Body of pancreas (tissue), 4 donors: ENCODE results near the gene ARSA. TPM values are rescaled to one million over a fixed set of nuclear protein-coding genes. Genes with fewer than 3 reads are reported as not detected.

ENCODE experiments used
- ATAC-seq: fragments of 150-250 bp; one replicate; pipeline ENCODE4 v1.9.1; 2016
- DNase-seq, 4 donors: peaks; one replicate each; pipeline ENCODE4 v3.0.0-alpha.2; 2019
- H3K27ac ChIP-seq, 4 donors: fragments of 200-600 bp; sonication (generic); 1 replicate in 3 of 4; 2 replicates in 1 of 4; pipeline versions ENCODE4 v1.5.1 to v1.6.1; 2016 to 2019; ENCODE audit warnings: mild to moderate bottlenecking in 1 of 4, mixed read lengths in 1 of 4, moderate library complexity in 1 of 4
- H3K27me3 ChIP-seq, 2 donors: fragments of 200-600 bp; sonication (generic); one replicate each; pipeline ENCODE4 v1.6.0; 2016; ENCODE audit warnings: mild to moderate bottlenecking in 1 of 2
- H3K36me3 ChIP-seq, 2 donors: fragments of 200-600 bp; sonication (generic); replicated peaks in 1 of 2; 2 replicates each; pipeline ENCODE4 v1.5.1; 2016; ENCODE audit warnings: low read depth in 2 of 2; ENCODE audit not compliant: insufficient read depth in 1 of 2
- H3K4me1 ChIP-seq: fragments of 200-600 bp; sonication (generic); one replicate; pipeline ENCODE4 v1.6.0; 2016
- H3K4me3 ChIP-seq, 2 donors: fragments of 200-600 bp; sonication (generic); 1 replicate in 1 of 2; 2 replicates in 1 of 2; pipeline ENCODE4 v1.5.1; 2016 to 2019
- H3K9me3 ChIP-seq, 3 donors: fragments of 200-600 bp; sonication (generic); 1 replicate in 2 of 3; 2 replicates in 1 of 3; pipeline ENCODE4 v1.5.1; 2016
- POLR2A ChIP-seq, 3 donors: fragments of 450-650 bp; IDR thresholded peaks; one replicate each; pipeline ENCODE4 v1.6.1; 2016; ENCODE audit warnings: antibody characterized with exemption in 3 of 3, mild to moderate bottlenecking in 2 of 3
- WGBS, 2 donors: methylation state at CpG; one replicate each; pipeline ENCODE4 v1.1.5; 2017; 5-methylcytosine and 5-hydroxymethylcytosine counted together
- intact Hi-C: fragments of 100-400 bp; cut with DNase I; formaldehyde crosslinking; loops from one replicate; pipeline ENCODE4 v1.15.1; 2023
- total RNA-seq, 2 donors: library from RNA; depleted of rRNA; stranded (reverse); fragments of >200 nt; gene quantifications; one replicate each; pipeline ENCODE4 v1.1.0, GENCODE V29; 2016
- TF ChIP-seq, protein P1 (sequence below), 7 experiments: fragments of 450-650 bp in 4 of 7; fragments of 200-600 bp in 3 of 7; sonication (generic) in 3 of 7; IDR thresholded peaks; one replicate each; pipeline ENCODE4 v1.5.1; 2016 to 2019; ENCODE audit warnings: antibody characterized with exemption in 7 of 7

Gene ARSA
- total RNA-seq, 2 donors from 2014 or later, result 47.0 to 84.7 TPM

- 89 to 97% methylated on average over 6 to 8 of the region's 8 CpGs for WGBS, 2 donors
- Histone ChIP-seq H3K36me3 (no peaks in the 10 kb centered on the region), H3K27ac (no peak overlapping the region), H3K27me3 (no peaks in the 10 kb centered on the region), H3K4me3 (no peak overlapping the region), H3K9me3 (no peaks in the 10 kb centered on the region), H3K4me1 (peaks cover 19% of the 10 kb centered on the region)
- TF ChIP-seq POLR2A (IDR thresholded peaks at IDR 0.05), result no peak
- TF ChIP-seq, protein P1, sequence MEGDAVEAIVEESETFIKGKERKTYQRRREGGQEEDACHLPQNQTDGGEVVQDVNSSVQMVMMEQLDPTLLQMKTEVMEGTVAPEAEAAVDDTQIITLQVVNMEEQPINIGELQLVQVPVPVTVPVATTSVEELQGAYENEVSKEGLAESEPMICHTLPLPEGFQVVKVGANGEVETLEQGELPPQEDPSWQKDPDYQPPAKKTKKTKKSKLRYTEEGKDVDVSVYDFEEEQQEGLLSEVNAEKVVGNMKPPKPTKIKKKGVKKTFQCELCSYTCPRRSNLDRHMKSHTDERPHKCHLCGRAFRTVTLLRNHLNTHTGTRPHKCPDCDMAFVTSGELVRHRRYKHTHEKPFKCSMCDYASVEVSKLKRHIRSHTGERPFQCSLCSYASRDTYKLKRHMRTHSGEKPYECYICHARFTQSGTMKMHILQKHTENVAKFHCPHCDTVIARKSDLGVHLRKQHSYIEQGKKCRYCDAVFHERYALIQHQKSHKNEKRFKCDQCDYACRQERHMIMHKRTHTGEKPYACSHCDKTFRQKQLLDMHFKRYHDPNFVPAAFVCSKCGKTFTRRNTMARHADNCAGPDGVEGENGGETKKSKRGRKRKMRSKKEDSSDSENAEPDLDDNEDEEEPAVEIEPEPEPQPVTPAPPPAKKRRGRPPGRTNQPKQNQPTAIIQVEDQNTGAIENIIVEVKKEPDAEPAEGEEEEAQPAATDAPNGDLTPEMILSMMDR (IDR thresholded peaks at IDR 0.05), result no peak
- ATAC-seq (no peak), DNase-seq (no peak)
- intact Hi-C loops, result no loop called here
Observed at GRCh38 chr22:50585781-50586180, 42.2 kb downstream of the ARSA start.

DNA sequence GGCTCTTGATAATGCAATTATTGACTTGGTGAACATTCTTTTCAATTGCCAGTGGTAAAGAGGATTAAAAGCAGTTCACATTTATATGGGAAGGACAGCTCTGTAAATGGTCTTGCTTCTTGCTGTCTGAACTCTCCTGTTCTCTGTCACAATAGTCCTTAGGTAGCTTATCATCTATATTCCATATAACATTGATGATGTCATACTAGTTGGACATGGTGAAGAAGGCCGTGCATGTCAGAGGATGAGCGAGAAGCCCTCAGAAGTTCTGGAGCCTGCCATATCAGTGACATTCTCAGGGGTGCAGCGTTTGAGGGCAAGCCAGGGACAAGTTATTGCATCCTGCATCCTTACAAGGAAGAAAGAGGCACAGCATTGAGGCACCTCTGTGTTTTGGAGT, 42.7 kb downstream of the ARSA start:
- Histone ChIP-seq H3K27ac (no peak overlapping the region), H3K27me3 (no peaks in the 10 kb centered on the region), H3K4me1 (peaks cover 19% of the 10 kb centered on the region), H3K4me3 (no peak overlapping the region), H3K9me3 (no peaks in the 10 kb centered on the region), H3K36me3 (no peaks in the 10 kb centered on the region)
- DNase-seq, result no peak
- WGBS, 2 donors, result 85 to 88% methylated on average over 3 of the region's 3 CpGs
- TF ChIP-seq, protein P1 (IDR thresholded peaks at IDR 0.05), result no peak
- TF ChIP-seq POLR2A (IDR thresholded peaks at IDR 0.05), result no peak
- ATAC-seq, result no peak
- intact Hi-C loops, result no loop called here

DNA sequence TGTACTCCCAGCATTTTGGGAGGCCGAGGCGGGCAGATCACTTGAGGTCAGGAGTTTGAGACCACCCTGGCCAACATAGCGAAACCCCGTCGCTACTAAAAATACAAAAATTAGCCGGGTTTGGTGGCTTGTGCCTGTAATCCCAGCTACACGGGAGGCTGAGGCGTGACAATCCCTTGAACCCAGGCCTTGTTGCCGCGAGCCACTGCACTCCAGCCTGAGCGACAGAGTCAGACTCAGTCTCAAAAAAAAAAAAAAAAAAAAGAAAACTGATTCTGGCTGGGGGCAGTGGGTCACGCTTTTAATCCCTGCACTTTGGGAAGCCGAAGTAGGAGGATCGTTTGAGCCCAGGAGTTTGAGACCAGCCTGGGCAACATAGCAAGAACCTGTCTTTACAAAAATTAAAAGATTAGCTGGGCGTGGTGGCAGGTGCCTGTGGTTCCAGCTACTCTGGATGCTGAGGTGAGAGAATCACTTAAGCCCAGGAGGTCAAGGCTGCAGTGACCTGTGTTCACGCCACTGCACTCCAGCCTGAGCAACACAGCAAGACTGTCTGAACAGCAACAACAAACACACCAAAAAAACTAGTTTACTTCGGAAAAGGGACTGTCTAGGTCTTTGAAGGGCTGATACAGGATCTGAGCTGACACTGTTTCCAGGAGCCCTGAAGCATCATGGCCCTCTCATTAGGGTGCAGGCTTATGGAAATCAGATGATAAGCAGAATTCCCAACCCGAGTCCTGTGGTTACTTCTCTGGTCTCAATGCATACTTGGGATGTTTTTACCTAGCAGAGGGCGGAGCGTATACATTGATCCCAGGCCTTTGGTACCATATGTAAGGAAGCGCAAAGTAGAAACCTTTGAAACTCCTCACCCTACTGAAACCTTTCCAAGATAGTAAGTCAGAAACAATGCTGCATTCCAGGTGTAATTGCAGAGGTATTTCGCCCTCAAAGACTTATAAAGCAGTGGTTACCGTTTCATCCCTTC, 43.6 kb downstream of the ARSA start:
- no peak for DNase-seq
- H3K27ac ChIP-seq, result no peak overlapping the region

DNA sequence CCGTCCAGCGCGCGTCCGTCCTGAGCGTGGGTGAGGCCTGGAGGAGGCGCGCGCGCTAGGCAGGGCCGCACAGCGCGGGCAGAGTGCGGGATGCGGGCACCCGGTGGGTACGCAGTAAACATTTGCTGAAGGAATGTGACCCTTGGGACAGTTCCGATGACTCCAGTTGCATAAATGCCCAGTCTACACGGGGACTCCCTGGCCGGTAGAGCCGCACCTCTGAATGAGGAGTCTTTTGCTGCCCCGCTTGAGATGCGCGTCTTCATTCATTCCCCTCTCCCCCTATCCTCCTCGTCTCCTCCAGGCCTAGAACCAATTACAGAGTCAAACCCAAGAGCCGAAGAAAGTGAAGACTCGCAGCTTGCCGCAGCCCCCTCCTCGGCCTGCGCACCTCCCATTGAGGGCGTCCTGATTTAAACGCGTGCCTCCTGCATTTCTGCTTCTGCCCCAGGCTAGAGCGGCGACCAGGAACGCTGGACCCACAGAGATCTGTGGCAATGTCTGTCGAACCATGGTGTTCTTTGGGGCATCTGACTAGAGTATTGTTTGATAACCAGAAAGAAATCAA, 44.6 kb downstream of the ARSA start:
- Histone ChIP-seq H3K27me3 (no peaks in the 10 kb centered on the region), H3K36me3 (no peaks in the 10 kb centered on the region), H3K27ac (peak overlapping the region; percentile 9 to 98 (median 94)), H3K9me3 (no peaks in the 10 kb centered on the region), H3K4me3 (peak overlapping the region; percentile 37 to 40), H3K4me1 (peaks cover 30% of the 10 kb centered on the region)
- 10 to 18% methylated on average over 14 to 37 of the region's 37 CpGs for WGBS, 2 donors
- intact Hi-C loops, result no loop called here
- no peak for TF ChIP-seq POLR2A (IDR thresholded peaks at IDR 0.05)
- TF ChIP-seq, protein P1 (IDR thresholded peaks at IDR 0.05), result no peak
- ATAC-seq, result peak; percentile 34
- DNase-seq, result no peak

More for the DNA sequence above, 43.6 kb downstream of the ARSA start:
- TF ChIP-seq, protein P1 (IDR thresholded peaks at IDR 0.05), result no peak
- no peak for TF ChIP-seq POLR2A (IDR thresholded peaks at IDR 0.05)
- Histone ChIP-seq H3K4me1 (peaks cover 19% of the 10 kb centered on the region), H3K4me3 (no peak overlapping the region), H3K36me3 (no peaks in the 10 kb centered on the region), H3K9me3 (no peaks in the 10 kb centered on the region), H3K27me3 (no peaks in the 10 kb centered on the region)
- intact Hi-C loops, result no loop called here
- 88 to 95% methylated on average over 23 of the region's 23 CpGs for WGBS, 2 donors
- no peak for ATAC-seq
